Body of pancreas (tissue), 4 donors: ENCODE measurements around the gene NBEA.

Experiments
- POLR2A ChIP-seq, 3 donors: fragments of 450-650 bp; IDR thresholded peaks; one replicate each; pipeline ENCODE4 v1.6.1; 2016; ENCODE audit warnings: antibody characterized with exemption in 3 of 3, mild to moderate bottlenecking in 2 of 3
- TF ChIP-seq, protein P1 (sequence below), 7 experiments: fragments of 450-650 bp in 4 of 7; fragments of 200-600 bp in 3 of 7; sonication (generic) in 3 of 7; IDR thresholded peaks; one replicate each; pipeline ENCODE4 v1.5.1; 2016 to 2019; ENCODE audit warnings: antibody characterized with exemption in 7 of 7

- TF ChIP-seq, protein P1, sequence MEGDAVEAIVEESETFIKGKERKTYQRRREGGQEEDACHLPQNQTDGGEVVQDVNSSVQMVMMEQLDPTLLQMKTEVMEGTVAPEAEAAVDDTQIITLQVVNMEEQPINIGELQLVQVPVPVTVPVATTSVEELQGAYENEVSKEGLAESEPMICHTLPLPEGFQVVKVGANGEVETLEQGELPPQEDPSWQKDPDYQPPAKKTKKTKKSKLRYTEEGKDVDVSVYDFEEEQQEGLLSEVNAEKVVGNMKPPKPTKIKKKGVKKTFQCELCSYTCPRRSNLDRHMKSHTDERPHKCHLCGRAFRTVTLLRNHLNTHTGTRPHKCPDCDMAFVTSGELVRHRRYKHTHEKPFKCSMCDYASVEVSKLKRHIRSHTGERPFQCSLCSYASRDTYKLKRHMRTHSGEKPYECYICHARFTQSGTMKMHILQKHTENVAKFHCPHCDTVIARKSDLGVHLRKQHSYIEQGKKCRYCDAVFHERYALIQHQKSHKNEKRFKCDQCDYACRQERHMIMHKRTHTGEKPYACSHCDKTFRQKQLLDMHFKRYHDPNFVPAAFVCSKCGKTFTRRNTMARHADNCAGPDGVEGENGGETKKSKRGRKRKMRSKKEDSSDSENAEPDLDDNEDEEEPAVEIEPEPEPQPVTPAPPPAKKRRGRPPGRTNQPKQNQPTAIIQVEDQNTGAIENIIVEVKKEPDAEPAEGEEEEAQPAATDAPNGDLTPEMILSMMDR (IDR thresholded peaks at IDR 0.05), result no peak
- TF ChIP-seq POLR2A (IDR thresholded peaks at IDR 0.05), result no peak
These were observed 676.6 kb downstream of the NBEA start for GRCh38 chr13:35618565-35619083.
